ENCODE data around the gene SCN8A.
A peak's percentile ranks its signal among the peaks of the same experiment; 100 is the strongest.
"Not testable (repeated sequence)": the region's sequence is repeated elsewhere in the genome, so short reads cannot be mapped to it uniquely, and the experiment has no call there.

The SCN8A gene

GRCh38 chr12:51591016-51591901 lies at the start of gene SCN8A:
TSS of gene SCN8A (plus strand) at chr12:51591233. CDS start at chr12:51662818, 71,585 bp downstream.
- peak; percentile 18 for DNase-seq (ENCODE audit: low read depth)

- DNase-seq (ENCODE audit: low read depth): no peak
Observed at GRCh38 chr12:51546097-51546496, 44.9 kb upstream of the SCN8A start.

GRCh38 chr12:51547606-51548005 lies 43.4 kb upstream of the SCN8A start:
- DNase-seq (ENCODE audit: low read depth): no peak

GRCh38 chr12:51548241-51548640 lies 42.8 kb upstream of the SCN8A start:
- DNase-seq (ENCODE audit: low read depth): no peak

- DNase-seq (ENCODE audit: low read depth): peak; percentile 31
Observed at GRCh38 chr12:51549637-51550036, 41.4 kb upstream of the SCN8A start.

- not testable (repeated sequence) for DNase-seq (ENCODE audit: low read depth)
Observed at GRCh38 chr12:51568271-51569032, 22.6 kb upstream of the SCN8A start.

GRCh38 chr12:51579321-51579850 lies 11.6 kb upstream of the SCN8A start:
- DNase-seq (ENCODE audit: low read depth): no peak

GRCh38 chr12:51589060-51589459 lies 2.0 kb upstream of the SCN8A start:
- DNase-seq (ENCODE audit: low read depth): no peak

- DNase-seq (ENCODE audit: low read depth): no peak
Observed at GRCh38 chr12:51589557-51590176, 1.4 kb upstream of the SCN8A start.

GRCh38 chr12:51590347-51591015 lies 552 bp upstream of the SCN8A start:
- peak; percentile 53 for DNase-seq (ENCODE audit: low read depth)

- peak; percentile 48 for DNase-seq (ENCODE audit: low read depth)
Observed at GRCh38 chr12:51592034-51592705, 1.1 kb downstream of the SCN8A start.

- no peak for DNase-seq (ENCODE audit: low read depth)
Observed at GRCh38 chr12:51593021-51593420, 2.0 kb downstream of the SCN8A start.

GRCh38 chr12:51593539-51593938 lies 2.5 kb downstream of the SCN8A start:
- peak; percentile 44 for DNase-seq (ENCODE audit: low read depth)

- no peak for DNase-seq (ENCODE audit: low read depth)
Observed at GRCh38 chr12:51598156-51598555, 7.1 kb downstream of the SCN8A start.

GRCh38 chr12:51600721-51601120 lies 9.7 kb downstream of the SCN8A start:
- DNase-seq (ENCODE audit: low read depth): no peak

GRCh38 chr12:51601241-51601640 lies 10.2 kb downstream of the SCN8A start:
- DNase-seq (ENCODE audit: low read depth): no peak

- DNase-seq (ENCODE audit: low read depth): not testable (repeated sequence)
Observed at GRCh38 chr12:51605896-51606295, 14.9 kb downstream of the SCN8A start.

- DNase-seq (ENCODE audit: low read depth): not testable (repeated sequence)
Observed at GRCh38 chr12:51607197-51607596, 16.2 kb downstream of the SCN8A start.

GRCh38 chr12:51620448-51620847 lies 29.4 kb downstream of the SCN8A start:
- peak; percentile 29 for DNase-seq (ENCODE audit: low read depth)

GRCh38 chr12:51621156-51621922 lies 30.3 kb downstream of the SCN8A start:
- no peak for DNase-seq (ENCODE audit: low read depth)

All from fibroblast of gingiva (primary cell).